ENCODE measurements around the gene HOXA13. TPM values are rescaled to one million over a fixed set of nuclear protein-coding genes. Genes with fewer than 3 reads are reported as not detected.

The HOXA13 gene
- total RNA-seq, 2 donors from 2014 or later = not detected

GRCh38 chr7:27151341-27151930, 48.5 kb downstream of the HOXA13 start:
- DNase-seq (ENCODE audit: low spot score) = no peak
- H3K36me3 ChIP-seq = no peaks in the 10 kb centered on the region
- H3K27me3 ChIP-seq = peaks cover 59 to 97% of the 10 kb centered on the region in 2 donors
- H3K4me1 ChIP-seq = peaks cover 0 to 63% of the 10 kb centered on the region in 2 donors
- no peak overlapping the region for H3K27ac ChIP-seq
- H3K9me3 ChIP-seq = no peaks in the 10 kb centered on the region
- no peak for TF ChIP-seq CTCF (IDR thresholded peaks at IDR 0.05)
- H3K4me3 ChIP-seq = peak overlapping the region in 1 of 2 donors; percentile 30

DNA sequence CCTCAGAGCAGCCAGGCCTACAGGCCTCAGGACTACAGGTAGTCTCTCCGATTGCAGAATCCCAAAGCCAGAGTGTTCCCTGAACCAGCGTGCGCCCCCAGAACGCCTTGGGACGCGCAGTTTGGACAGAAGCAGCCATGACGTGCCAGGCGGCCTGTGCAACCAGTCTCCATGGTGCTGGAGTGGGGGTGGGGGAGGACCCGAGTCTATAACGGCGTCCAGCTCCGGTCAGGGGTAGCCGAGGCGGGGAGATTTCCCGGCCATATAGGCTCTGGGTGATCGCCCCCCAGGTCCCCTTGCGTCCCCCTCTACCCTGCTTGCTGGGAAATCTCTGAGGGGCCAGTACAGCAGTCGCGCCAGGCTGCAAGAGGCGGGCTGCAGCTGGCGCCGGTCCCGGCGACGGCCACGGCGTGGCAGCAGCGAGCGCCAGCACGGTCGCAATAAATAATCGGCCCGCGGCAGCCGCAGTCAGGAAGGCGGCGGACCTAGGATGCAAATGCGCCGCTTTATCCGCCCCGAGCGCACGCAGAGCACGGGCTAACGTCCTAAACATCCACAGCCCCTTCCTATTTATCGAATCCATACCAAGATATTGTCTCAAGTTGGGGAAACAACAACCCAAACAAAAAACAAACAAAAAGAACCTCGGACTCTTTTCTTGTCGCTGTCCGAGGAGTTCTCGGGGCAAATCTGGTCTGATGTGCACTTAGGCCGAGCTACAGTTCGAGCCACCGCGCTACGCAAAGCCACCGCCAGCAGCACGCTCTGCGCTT, 49.1 kb downstream of the HOXA13 start:
- no peaks in the 10 kb centered on the region for H3K36me3 ChIP-seq
- DNase-seq (ENCODE audit: low spot score) = no peak
- peaks cover 0 to 56% of the 10 kb centered on the region in 2 donors for H3K4me1 ChIP-seq
- peaks cover 55 to 97% of the 10 kb centered on the region in 2 donors for H3K27me3 ChIP-seq
- no peaks in the 10 kb centered on the region for H3K9me3 ChIP-seq
- peak overlapping the region in 1 of 2 donors; percentile 30 for H3K4me3 ChIP-seq
- no peak overlapping the region for H3K27ac ChIP-seq
- peak; percentile 82 to 91 for TF ChIP-seq CTCF (IDR thresholded peaks at IDR 0.05)

DNA sequence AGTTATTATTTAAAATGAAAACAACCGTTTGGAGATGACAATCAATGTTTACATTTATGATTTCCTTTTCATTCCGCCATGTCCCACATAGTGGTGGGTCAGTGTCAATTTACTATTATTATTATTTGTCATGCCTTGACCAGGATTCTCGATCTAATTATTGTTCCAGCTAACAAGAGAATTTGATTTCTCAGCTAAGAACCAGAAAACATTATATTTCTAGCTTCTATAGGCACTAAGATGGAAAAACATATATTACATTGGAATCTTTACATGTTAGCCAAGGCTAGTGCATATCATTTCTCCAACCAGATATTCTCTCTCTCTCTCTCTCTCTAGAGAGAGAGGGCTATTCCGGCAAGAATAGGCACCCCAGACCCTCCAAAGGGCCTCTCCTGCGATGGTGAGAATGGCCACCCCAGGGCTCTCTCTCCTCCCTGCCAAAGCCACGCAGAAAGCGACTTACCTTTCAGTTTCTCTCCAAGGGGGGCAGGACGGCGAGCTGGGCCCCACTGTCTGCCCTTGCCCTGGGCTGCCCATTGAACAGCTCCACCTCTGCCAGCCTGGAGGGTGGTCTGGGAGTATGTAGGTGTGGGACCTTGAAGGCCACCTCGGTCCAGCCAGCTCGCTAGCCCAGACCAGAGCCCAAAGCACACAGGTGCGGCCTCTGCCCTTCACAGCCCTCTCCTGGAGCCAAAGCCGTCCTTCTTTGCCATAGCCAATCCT, 49.9 kb downstream of the HOXA13 start:
- Histone ChIP-seq H3K27ac (no peak overlapping the region), H3K9me3 (no peaks in the 10 kb centered on the region), H3K4me3 (no peak overlapping the region), H3K4me1 (peaks cover 0 to 56% of the 10 kb centered on the region in 2 donors), H3K27me3 (peaks cover 53 to 97% of the 10 kb centered on the region in 2 donors), H3K36me3 (no peaks in the 10 kb centered on the region)
- TF ChIP-seq CTCF (IDR thresholded peaks at IDR 0.05) = no peak
- no peak for DNase-seq (ENCODE audit: low spot score)

GRCh38 chr7:27148756-27149641, 50.9 kb downstream of the HOXA13 start:
- Histone ChIP-seq H3K27me3 (peaks cover 57 to 97% of the 10 kb centered on the region in 2 donors), H3K36me3 (no peaks in the 10 kb centered on the region), H3K9me3 (no peaks in the 10 kb centered on the region), H3K27ac (no peak overlapping the region), H3K4me1 (peaks cover 0 to 57% of the 10 kb centered on the region in 2 donors), H3K4me3 (no peak overlapping the region)
- no peak for DNase-seq (ENCODE audit: low spot score)
- no peak for TF ChIP-seq CTCF (IDR thresholded peaks at IDR 0.05)

GRCh38 chr7:27148031-27148755, 51.7 kb downstream of the HOXA13 start:
- H3K27me3 ChIP-seq = peaks cover 52 to 95% of the 10 kb centered on the region in 2 donors
- peak overlapping the region in 1 of 2 donors; percentile 34 for H3K4me3 ChIP-seq
- no peaks in the 10 kb centered on the region for H3K9me3 ChIP-seq
- DNase-seq (ENCODE audit: low spot score) = no peak
- no peaks in the 10 kb centered on the region for H3K36me3 ChIP-seq
- H3K27ac ChIP-seq = no peak overlapping the region
- H3K4me1 ChIP-seq = peaks cover 0 to 66% of the 10 kb centered on the region in 2 donors
- no peak for TF ChIP-seq CTCF (IDR thresholded peaks at IDR 0.05)

Data from right atrium auricular region (tissue), 2 donors.